ENCODE data around the gene ST6GALNAC6. TPM values are rescaled to one million over a fixed set of nuclear protein-coding genes. Genes with fewer than 3 reads are reported as not detected.
A peak's percentile ranks its signal among the peaks of the same experiment; 100 is the strongest.

ST6GALNAC6 gene
- total RNA-seq, 1 donor from 2014 or later, result 14.3 TPM

DNA sequence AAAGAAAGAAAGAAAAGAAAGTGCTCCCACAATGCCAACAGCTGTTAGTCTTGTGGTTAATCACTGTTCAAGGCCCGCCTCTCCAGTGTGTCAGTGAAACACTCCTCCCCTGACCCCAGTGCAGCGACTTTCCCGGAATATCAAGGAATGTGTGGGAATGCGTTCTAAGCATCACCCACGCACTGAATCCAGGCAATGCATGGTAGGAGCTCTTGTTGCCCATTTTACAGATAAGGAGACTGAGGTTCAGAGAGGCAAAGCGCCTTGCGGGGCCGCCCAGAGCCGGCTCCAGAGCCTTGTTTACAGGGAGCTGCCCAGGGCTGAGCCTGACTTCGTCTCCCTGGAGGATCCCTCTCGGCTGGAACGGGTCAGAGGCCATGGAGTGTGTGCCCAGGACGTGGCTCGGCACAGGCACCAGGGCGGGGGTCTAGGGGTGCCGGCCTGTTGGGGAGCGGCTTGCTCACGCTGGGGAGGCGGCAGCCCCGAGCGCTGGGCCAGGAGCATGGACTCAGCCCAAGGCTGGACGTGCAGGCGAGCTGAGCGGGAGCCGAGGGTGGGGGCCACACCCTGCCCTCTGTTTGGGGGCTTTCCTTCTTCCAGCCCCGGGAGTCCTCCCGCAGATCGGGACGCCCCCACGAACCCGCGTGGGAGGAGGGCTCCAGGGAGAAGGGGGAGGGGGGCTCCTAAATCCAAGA, 823 bp downstream of the ST6GALNAC6 start:
- Mint-ChIP-seq H3K9me3 (peaks cover 11% of the 10 kb centered on the region), H3K27ac (peak overlapping the region; percentile 90), H3K4me3 (peak overlapping the region; percentile 91), H3K4me1 (peaks cover 44% of the 10 kb centered on the region), H3K27me3 (ENCODE audit: insufficient read depth, low read depth) (peaks cover 6% of the 10 kb centered on the region), H3K36me3 (peaks cover 24% of the 10 kb centered on the region)
- Histone ChIP-seq H3K4me3 (peak overlapping the region; percentile 91), H3K27ac (no peak overlapping the region), H3K9me3 (ENCODE audit: low read depth) (no peaks in the 10 kb centered on the region), H2AFZ (replicated peaks) (peak overlapping the region; percentile 68), H3K4me2 (peak overlapping the region; percentile 90), H3K9ac (peak overlapping the region; percentile 50), H3K4me1 (peaks cover 23% of the 10 kb centered on the region), H3K27me3 (no peaks in the 10 kb centered on the region), H4K20me1 (ENCODE audit: low read depth) (peaks cover 32% of the 10 kb centered on the region), H3K79me2 (ENCODE audit: low read depth) (peaks cover 18% of the 10 kb centered on the region), H3K36me3 (peaks cover 13% of the 10 kb centered on the region), H3F3A (ENCODE audit: low read depth) (peaks cover 27% of the 10 kb centered on the region)
- peak; percentile 61 for DNase-seq (ENCODE audit: low spot score)
- TF ChIP-seq EZH2phosphoT487 (IDR thresholded peaks at IDR 0.05) (no peak), CTCF (IDR thresholded peaks at IDR 0.05) (no peak), EZH2 (IDR thresholded peaks at IDR 0.05) (no peak)

- peaks cover 23% of the 10 kb centered on the region for H3K4me1 ChIP-seq
- peaks cover 6% of the 10 kb centered on the region for H3K27me3 Mint-ChIP-seq (ENCODE audit: insufficient read depth, low read depth)
- peaks cover 38% of the 10 kb centered on the region for H3K4me1 Mint-ChIP-seq
- peak; percentile 95 for DNase-seq (ENCODE audit: low spot score)
- H3K79me2 ChIP-seq (ENCODE audit: low read depth), result peaks cover 18% of the 10 kb centered on the region
- H3K27ac ChIP-seq, result peak overlapping the region; percentile 72
- H3K9me3 Mint-ChIP-seq, result peaks cover 20% of the 10 kb centered on the region
- no peak overlapping the region for H3K9ac ChIP-seq
- peak overlapping the region; percentile 87 for H3K27ac Mint-ChIP-seq
- peaks cover 21% of the 10 kb centered on the region for H3K36me3 ChIP-seq
- peaks cover 25% of the 10 kb centered on the region for H3F3A ChIP-seq (ENCODE audit: low read depth)
- peak overlapping the region; percentile 91 for H3K4me3 Mint-ChIP-seq
- no peak overlapping the region for H2AFZ ChIP-seq (replicated peaks)
- H4K20me1 ChIP-seq (ENCODE audit: low read depth), result peaks cover 32% of the 10 kb centered on the region
- peak overlapping the region; percentile 40 for H3K4me3 ChIP-seq
- TF ChIP-seq EZH2 (IDR thresholded peaks at IDR 0.05), result no peak
- TF ChIP-seq CTCF (IDR thresholded peaks at IDR 0.05), result no peak
- no peak for TF ChIP-seq EZH2phosphoT487 (IDR thresholded peaks at IDR 0.05)
- peak overlapping the region; percentile 90 for H3K4me2 ChIP-seq
- H3K27me3 ChIP-seq, result no peaks in the 10 kb centered on the region
- H3K36me3 Mint-ChIP-seq, result peaks cover 37% of the 10 kb centered on the region
- H3K9me3 ChIP-seq (ENCODE audit: low read depth), result no peaks in the 10 kb centered on the region
Measured at GRCh38 chr9:127897193-127897692, 2.2 kb downstream of the ST6GALNAC6 start.

DNA sequence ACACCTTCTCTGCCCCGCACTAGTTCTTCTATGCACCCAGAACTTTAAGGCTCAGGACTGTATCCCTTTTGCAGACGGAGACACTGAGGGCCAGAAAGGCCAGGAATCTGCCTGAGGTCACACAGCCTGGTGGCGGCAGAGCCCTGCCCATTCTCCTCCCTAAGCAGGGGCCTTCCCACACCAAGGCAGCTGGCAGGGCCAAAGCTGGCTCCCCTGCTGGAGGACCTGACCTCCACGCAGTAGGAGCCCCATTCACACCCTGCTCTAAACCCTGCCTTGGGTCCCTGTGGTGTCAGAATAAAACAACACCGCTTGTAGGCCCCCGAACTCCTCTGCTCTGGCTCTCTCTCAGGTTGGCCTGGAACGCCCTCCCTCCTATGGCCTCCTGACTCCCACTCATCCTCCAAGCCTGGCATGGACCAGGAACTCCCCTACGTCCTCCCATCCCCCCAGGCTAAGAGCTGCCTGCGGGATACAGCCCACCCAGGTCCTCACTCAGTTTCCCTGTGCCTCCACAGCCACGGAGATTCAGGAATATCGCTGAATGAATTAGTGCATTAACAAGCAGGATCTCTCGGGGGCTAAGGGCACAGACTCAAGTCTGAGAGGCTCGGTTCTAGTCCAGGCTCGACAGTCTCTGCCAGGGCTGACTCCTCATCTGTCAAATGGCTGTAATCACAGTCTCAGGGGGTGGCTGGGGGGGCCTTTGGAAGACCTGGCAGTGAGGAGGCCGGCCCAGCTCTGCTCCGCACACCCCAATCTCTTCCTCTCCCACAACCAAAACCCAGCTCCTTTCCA, 2.8 kb downstream of the ST6GALNAC6 start:
- Mint-ChIP-seq H3K27ac (peak overlapping the region; percentile 87), H3K4me1 (peaks cover 37% of the 10 kb centered on the region), H3K4me3 (peak overlapping the region; percentile 91), H3K27me3 (ENCODE audit: insufficient read depth, low read depth) (peaks cover 6% of the 10 kb centered on the region), H3K36me3 (peaks cover 37% of the 10 kb centered on the region), H3K9me3 (peaks cover 20% of the 10 kb centered on the region)
- H3K4me1 ChIP-seq, result peaks cover 23% of the 10 kb centered on the region
- no peak overlapping the region for H2AFZ ChIP-seq (replicated peaks)
- no peaks in the 10 kb centered on the region for H3K9me3 ChIP-seq (ENCODE audit: low read depth)
- H3K9ac ChIP-seq, result no peak overlapping the region
- H3K4me2 ChIP-seq, result peak overlapping the region; percentile 90
- no peak for TF ChIP-seq EZH2phosphoT487 (IDR thresholded peaks at IDR 0.05)
- no peak for TF ChIP-seq EZH2 (IDR thresholded peaks at IDR 0.05)
- no peak for TF ChIP-seq CTCF (IDR thresholded peaks at IDR 0.05)
- H3K79me2 ChIP-seq (ENCODE audit: low read depth), result peaks cover 18% of the 10 kb centered on the region
- H3K27me3 ChIP-seq, result no peaks in the 10 kb centered on the region
- peak overlapping the region; percentile 72 for H3K27ac ChIP-seq
- H3K4me3 ChIP-seq, result peak overlapping the region; percentile 40
- H4K20me1 ChIP-seq (ENCODE audit: low read depth), result peaks cover 32% of the 10 kb centered on the region
- peaks cover 25% of the 10 kb centered on the region for H3F3A ChIP-seq (ENCODE audit: low read depth)
- H3K36me3 ChIP-seq, result peaks cover 21% of the 10 kb centered on the region
- no peak for DNase-seq (ENCODE audit: low spot score)

Data from neural progenitor cell (in vitro differentiated cells).